ENCODE measurements around the gene AHNAK2. TPM values are rescaled to one million over a fixed set of nuclear protein-coding genes. Genes with fewer than 3 reads are reported as not detected.

The AHNAK2 gene
- total RNA-seq, 6 experiments from 2014 or later, result 50.2 to 76.2 (median 73.7) TPM

DNA sequence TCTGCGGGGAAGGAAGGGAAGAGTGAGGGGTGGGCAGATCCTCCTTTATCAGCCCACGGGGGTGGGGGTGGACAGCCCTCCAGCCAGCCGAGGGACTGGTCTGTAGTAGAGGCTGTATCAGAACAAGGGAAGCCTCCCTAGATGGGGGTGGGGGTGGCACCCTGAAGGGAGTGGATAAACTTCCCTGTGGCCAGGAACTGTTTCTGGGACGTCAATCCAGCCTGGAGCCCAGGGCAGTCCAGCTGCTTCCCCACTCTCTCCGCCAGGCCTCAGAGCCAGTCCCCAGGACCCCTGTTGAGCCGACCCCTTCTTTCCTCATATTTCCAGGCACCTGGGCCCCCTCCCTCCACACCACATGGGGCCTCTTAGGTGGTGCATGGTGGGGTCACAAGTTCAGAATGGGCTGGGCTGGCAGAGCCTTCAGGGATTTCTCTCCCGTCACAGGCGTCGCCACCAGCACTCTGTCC lies 46.8 kb downstream of the AHNAK2 start:
- no peak for DNase-seq
- Mint-ChIP-seq H3K36me3 (ENCODE audit: low read depth) (no peaks in the 10 kb centered on the region), H3K4me1 (ENCODE audit: low read depth) (0 out of 2 replicates have a peak, but pooled peaks cover 5% of the 10 kb centered on the region), H3K27ac (no peak overlapping the region), H3K27me3 (ENCODE audit: insufficient read depth) (peaks cover 4% of the 10 kb centered on the region), H3K9me3 (no peaks in the 10 kb centered on the region), H3K4me3 (no peak overlapping the region)
- TF ChIP-seq, protein P1, sequence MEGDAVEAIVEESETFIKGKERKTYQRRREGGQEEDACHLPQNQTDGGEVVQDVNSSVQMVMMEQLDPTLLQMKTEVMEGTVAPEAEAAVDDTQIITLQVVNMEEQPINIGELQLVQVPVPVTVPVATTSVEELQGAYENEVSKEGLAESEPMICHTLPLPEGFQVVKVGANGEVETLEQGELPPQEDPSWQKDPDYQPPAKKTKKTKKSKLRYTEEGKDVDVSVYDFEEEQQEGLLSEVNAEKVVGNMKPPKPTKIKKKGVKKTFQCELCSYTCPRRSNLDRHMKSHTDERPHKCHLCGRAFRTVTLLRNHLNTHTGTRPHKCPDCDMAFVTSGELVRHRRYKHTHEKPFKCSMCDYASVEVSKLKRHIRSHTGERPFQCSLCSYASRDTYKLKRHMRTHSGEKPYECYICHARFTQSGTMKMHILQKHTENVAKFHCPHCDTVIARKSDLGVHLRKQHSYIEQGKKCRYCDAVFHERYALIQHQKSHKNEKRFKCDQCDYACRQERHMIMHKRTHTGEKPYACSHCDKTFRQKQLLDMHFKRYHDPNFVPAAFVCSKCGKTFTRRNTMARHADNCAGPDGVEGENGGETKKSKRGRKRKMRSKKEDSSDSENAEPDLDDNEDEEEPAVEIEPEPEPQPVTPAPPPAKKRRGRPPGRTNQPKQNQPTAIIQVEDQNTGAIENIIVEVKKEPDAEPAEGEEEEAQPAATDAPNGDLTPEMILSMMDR (IDR thresholded peaks at IDR 0.05), result no peak

DNA sequence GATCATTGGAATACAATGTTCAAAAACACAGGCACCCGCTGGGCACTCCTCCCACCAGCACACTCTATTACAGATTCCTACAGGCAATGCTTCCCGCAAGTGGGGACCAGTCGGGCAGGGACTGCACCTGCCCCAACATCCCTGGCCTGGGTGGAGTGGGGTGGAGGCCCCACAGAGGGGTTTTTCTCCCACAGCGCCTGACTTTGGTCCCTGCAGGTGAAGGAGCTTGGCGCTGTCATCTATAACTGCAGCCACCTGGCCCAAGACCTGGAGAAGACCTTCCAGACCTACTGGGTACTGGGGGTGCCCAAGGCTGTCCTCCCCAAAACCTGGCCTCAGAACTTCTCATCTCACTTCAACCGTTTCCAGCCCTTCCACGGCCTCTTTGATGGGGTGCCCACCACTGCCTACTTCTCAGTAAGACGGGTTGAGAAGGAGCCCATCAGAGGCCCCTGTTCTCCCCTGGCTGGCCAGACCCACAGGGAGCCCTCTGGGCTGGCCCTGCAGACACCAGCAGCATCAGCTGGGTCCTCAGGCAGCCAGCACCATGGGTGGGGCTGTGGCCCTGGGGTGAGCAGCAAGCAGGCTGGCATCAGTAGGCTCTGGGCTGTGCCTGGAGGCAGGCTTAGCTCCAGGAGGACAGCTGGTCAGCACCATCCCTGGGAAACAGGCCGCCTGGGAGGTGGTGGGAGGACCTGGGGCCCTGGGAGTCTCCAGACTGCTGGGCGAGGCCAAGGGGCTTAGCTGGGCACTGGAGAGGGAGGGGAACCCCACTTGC lies 47.5 kb downstream of the AHNAK2 start:
- DNase-seq, result no peak

DNA sequence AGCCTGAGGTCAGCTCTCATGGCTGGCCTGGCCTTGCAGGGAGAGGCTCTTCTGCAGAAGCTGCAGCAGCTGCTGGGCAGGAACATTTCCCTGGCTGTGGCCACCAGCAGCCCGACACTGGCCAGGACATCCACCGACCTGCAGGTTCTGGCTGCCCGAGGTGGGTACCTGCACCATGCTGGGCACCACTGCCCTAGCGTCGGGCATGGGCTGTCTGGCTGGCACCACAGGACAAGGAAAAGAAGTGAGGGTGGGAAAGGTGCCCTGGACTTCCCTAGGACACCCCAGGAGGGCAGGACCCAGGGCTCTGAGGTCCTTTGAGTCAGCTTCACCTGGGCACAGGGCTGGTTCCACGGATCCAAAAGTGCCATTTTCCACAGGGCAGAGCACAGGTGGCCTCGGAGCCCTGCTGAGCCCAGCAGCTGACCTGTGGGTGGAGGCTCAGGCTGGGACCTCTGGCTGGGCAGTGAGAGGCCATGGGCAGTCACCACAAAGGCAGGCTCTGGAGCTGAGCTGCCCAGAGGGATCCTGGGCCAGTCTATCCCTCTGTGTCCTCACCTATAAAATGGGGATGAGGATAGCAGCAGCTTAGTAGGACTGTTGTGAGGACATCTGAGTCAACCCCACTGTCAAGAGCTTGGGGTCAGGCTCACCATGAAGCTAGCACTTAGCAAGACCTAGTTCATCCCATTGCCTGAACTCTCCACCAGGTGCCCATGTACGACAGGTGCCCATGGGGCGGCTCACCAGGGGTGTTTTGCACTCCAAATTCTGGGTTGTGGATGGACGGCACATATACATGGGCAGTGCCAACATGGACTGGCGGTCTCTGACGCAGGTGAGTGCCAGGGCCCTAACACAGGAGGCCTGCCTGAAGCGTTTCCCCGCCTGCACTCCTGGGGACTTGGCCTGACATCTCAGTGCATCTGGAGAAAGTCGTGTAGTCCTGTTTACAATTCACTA lies 48.6 kb downstream of the AHNAK2 start:
- Mint-ChIP-seq H3K27ac (no peak overlapping the region), H3K27me3 (ENCODE audit: insufficient read depth) (peaks cover 4% of the 10 kb centered on the region), H3K9me3 (no peaks in the 10 kb centered on the region), H3K36me3 (ENCODE audit: low read depth) (no peaks in the 10 kb centered on the region), H3K4me3 (no peak overlapping the region), H3K4me1 (ENCODE audit: low read depth) (0 out of 2 replicates have a peak, but pooled peaks cover 3% of the 10 kb centered on the region)
- DNase-seq, result no peak
- TF ChIP-seq, protein P1 (IDR thresholded peaks at IDR 0.05), result no peak

More for the DNA sequence above, 47.5 kb downstream of the AHNAK2 start:
- no peak overlapping the region for H3K4me3 Mint-ChIP-seq
- no peaks in the 10 kb centered on the region for H3K36me3 Mint-ChIP-seq (ENCODE audit: low read depth)
- 0 out of 2 replicates have a peak, but pooled peaks cover 5% of the 10 kb centered on the region for H3K4me1 Mint-ChIP-seq (ENCODE audit: low read depth)
- TF ChIP-seq, protein P1 (IDR thresholded peaks at IDR 0.05), result no peak
- H3K27me3 Mint-ChIP-seq (ENCODE audit: insufficient read depth), result peaks cover 4% of the 10 kb centered on the region
- H3K27ac Mint-ChIP-seq, result no peak overlapping the region
- H3K9me3 Mint-ChIP-seq, result no peaks in the 10 kb centered on the region

DNA sequence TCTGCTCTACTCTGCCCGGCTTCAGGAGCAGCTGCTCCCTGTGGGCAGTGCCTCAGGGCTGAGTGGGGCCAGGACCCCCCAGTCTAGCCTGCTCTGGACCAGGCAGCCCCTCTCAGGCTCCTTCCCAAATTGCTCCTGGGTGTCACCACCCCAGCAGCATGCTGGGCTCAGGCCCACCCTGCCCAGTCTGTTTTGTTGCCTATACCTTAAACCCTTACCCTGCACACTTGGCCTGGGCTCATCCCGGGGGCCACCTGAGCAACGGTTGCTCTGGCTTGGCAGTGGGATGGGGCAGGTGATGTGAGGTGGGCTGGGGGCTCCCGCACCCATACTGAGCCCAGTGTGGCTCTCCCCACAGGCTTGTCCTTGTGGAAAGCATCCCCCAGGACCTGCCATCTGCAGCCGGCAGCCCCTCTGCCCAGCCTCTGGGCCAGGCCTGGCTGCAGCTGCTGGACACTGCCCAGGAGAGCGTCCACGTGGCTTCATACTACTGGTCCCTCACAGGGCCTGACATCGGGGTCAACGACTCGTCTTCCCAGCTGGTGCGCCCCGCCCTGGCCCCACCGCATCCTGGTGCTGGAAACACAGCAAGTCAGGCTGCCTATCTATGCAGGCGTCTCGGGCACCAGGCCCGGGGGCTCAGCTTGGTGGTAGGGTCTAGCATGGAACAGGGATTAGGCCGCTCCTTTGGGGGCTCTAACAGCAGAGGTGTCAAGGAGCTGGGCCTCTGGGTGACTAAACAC lies 49.6 kb downstream of the AHNAK2 start:
- Mint-ChIP-seq H3K36me3 (ENCODE audit: low read depth) (no peaks in the 10 kb centered on the region), H3K9me3 (no peaks in the 10 kb centered on the region), H3K4me1 (ENCODE audit: low read depth) (no peaks in the 10 kb centered on the region), H3K27ac (no peak overlapping the region), H3K27me3 (ENCODE audit: insufficient read depth) (peaks cover 4% of the 10 kb centered on the region), H3K4me3 (no peak overlapping the region)
- TF ChIP-seq, protein P1 (IDR thresholded peaks at IDR 0.05), result no peak
- no peak for DNase-seq

DNA sequence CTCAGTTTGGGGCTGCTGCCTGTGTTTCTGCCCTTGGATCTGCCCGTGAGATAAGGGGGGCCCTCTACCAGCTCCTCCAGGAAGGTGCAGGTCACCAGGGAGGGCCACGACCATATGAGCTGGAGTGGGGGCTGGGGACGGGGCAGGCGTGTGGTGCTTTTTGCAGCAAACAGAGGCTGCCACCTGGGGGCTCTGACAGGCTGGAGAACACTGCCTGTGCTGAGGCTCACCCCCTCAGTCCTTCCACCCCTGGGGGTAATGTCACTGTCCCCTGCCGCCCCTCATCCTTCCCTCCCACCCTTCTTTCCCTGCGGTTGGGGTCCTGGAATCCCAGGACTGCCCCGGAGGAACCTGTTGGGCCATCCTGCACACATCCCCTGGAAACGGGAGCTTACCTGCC lies 50.3 kb downstream of the AHNAK2 start:
- Mint-ChIP-seq H3K27ac (no peak overlapping the region), H3K4me3 (no peak overlapping the region), H3K36me3 (ENCODE audit: low read depth) (no peaks in the 10 kb centered on the region), H3K9me3 (no peaks in the 10 kb centered on the region), H3K27me3 (ENCODE audit: insufficient read depth) (peaks cover 6% of the 10 kb centered on the region), H3K4me1 (ENCODE audit: low read depth) (no peaks in the 10 kb centered on the region)
- no peak for DNase-seq
- TF ChIP-seq, protein P1 (IDR thresholded peaks at IDR 0.05), result no peak

Measured in HFFc6 (cell line).